ENCODE results near the gene CCDC92.
"Not testable (repeated sequence)": the region's sequence is repeated elsewhere in the genome, so short reads cannot be mapped to it uniquely, and the experiment has no call there.

Gene CCDC92

GRCh38 chr12:123935956-123936355 is 36.7 kb downstream of the CCDC92 start:
- DNase-seq: no peak

GRCh38 chr12:123934829-123935228 is 37.8 kb downstream of the CCDC92 start:
- DNase-seq: no peak

- DNase-seq: no peak
Measured at GRCh38 chr12:123934016-123934620, 38.5 kb downstream of the CCDC92 start.

DNA sequence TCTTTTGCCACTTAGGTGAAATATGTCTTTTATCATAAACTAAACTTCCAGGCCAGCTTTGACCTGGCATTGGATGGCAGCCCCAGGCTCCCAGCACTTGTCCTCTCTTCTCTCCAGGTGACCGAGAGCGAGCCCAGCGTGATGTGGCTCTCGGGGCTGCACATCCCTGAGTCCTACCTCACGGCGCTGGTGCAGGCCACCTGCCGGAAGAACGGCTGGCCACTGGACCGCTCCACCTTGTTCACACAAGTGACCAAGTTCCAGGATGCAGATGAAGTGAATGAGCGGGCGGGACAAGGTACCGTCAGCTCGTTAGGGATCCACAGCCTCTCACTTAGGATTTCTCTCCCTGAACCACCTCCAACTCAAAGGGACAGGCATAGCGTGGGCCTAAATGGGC is 39.4 kb downstream of the CCDC92 start:
- no peak for DNase-seq

GRCh38 chr12:123931686-123932321 is 40.8 kb downstream of the CCDC92 start:
- no peak for DNase-seq

GRCh38 chr12:123929946-123930583 is 42.6 kb downstream of the CCDC92 start:
- no peak for DNase-seq

DNA sequence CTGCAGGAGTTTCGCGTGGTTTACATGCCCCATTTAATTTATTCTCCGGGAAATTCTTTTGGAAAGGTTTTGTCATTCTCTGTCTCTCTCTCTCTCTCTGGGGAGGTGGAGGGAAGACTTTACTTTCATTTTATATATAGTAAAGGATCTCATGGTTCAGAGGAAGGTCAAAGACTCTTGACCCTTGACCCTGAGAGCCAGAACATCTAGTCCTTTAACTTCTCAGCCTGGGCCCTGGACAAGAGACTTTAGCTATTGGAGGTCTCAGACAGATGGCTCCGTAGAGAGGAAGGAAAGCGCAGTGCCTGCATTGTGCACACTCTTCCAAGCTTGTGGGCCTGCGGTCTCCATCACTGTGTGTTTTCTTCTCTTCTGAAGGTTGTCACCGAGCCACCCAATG is 43.7 kb downstream of the CCDC92 start:
- DNase-seq: no peak

GRCh38 chr12:123928274-123928865 is 44.3 kb downstream of the CCDC92 start:
- no peak for DNase-seq

GRCh38 chr12:123924539-123924938 is 48.1 kb downstream of the CCDC92 start:
- DNase-seq: no peak

DNA sequence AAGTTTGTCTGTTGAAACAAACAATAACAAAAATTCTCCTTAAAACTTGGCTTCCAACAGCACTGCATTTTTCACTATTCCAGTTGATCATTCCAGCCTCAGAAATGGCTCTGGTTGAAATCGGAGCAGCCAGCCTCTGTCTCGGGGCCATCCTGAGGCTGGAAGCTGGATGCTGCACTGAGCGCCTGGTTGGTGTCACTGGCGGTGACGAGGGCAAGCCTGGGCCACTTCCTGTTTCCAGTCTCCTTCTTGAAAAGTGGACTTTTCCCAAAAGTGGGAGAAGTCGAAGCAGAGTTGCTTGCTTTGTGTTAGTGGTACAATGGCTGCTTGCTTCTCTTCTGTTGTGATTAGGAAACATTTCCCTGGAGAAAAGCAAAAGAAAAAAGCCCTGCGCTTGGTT is 48.7 kb downstream of the CCDC92 start:
- no peak for DNase-seq

DNA sequence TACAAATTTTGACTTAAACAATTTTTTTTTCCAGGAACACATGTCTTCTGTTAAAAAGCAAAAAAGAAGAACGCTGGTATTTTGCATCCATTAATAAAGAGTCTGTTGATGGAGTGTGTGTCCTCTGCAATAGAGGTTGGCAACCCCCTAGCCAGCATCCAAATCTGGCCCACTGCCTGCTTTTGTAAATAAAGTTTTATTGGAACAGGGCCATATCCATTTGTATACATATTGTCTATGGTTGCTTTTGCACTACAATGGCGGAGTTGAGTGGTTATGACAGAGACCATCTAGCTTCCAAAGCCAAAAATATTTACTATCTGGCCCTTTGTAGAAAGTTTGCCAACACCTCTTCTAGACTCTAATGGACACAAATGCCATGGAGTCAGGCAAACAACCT is 49.6 kb downstream of the CCDC92 start:
- DNase-seq: no peak

- DNase-seq: no peak
Measured at GRCh38 chr12:123919980-123920360, 52.7 kb downstream of the CCDC92 start.

DNA sequence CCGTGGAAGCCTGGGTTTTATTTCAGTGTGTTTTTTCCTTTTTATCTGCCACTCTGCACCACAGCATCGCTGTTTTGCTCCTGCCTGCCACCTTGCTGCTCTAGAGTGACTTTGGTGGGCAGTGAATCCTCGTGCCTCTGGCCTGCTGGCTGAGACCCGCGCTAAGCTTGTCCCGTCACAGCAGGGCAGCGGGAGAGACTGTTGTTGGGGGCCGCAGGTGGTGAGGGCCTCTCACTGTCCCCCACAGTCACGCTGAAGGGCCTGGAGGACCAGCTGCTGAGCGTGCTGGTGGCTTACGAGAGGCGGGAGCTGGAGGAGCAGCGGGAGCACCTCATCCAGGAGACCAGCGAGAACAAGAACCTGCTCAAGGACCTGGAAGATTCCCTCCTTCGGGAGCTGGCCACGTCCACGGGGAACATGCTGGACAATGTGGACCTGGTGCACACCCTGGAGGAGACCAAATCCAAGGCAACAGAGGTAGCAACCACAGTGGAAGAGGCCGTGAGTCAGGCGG is 55.2 kb downstream of the CCDC92 start:
- no peak for DNase-seq

GRCh38 chr12:123916729-123917128 is 55.9 kb downstream of the CCDC92 start:
- DNase-seq: no peak

DNA sequence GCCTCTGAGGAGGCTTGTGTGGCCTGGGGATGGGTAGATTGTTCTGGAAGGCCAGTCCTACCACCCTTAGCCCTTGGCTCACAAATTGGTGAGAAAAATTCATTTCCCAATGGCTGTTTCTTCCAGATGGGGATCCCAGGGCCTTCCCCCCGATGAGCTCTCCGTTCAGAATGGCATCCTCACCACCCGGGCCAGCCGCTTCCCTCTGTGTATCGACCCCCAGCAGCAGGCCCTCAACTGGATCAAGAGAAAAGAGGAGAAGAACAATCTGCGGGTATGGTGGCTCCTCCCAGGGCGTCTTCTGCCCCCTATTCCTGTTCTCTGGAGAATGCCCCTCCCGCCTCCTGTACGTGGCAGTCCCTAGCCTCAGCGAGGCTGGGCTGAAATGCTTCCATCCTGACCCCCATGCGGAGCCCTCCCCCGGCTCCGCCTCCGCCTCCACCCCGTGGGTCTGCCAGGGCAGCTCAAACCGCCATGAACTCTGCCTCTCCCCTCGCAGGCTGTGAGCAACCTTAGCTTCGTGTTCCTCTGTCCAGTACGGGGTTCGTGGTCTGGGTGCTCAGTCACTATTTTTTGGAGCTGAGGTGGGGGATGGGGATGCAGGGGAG is 57.8 kb downstream of the CCDC92 start:
- no peak for DNase-seq

DNA sequence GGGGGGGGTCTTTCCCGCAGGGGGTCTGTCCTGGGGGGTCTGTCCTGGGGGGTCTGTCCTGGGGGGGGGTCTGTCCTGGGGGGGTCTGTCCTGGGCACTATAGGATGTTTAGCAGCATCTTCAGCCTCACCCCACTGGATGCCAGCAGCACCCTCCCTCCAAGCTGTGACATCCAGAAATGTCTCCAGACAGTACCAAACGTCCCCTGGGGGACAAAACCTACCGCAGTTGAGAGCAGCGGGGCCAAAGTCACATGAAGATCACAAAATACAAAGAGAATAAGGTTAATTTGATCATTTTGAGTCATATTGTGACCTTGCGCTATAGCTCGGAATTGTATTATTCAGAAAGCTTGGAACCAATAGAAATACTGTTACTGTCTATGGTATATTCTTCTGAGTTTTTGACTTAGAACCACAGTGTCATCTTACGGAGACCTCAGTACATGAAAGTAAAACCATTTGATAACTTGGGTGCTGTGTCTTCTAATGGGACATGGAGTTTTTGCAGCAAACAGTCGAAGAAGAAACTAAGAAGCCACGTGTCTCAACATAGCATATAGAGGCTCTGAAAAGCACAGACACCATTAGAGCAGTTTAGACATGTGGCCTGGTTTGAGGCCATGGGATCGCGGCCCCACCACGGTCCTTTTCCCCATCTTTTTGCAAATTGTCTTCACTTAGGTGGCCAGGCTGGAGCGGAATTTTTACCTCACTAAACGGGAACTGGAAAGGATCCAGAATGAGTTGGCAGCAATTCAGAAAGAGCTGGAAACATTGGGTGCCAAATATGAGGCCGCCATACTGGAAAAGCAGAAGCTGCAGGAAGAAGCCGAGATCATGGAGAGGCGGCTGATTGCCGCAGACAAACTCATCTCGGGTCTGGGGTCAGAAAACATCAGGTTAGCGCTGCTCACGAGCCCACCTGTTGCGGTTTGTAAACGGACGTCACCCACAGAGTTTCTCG is 59.9 kb downstream of the CCDC92 start:
- DNase-seq: no peak

GRCh38 chr12:123911672-123912409 is 60.8 kb downstream of the CCDC92 start:
- DNase-seq: not testable (repeated sequence)

GRCh38 chr12:123910761-123911193 is 61.9 kb downstream of the CCDC92 start:
- no peak for DNase-seq

DNA sequence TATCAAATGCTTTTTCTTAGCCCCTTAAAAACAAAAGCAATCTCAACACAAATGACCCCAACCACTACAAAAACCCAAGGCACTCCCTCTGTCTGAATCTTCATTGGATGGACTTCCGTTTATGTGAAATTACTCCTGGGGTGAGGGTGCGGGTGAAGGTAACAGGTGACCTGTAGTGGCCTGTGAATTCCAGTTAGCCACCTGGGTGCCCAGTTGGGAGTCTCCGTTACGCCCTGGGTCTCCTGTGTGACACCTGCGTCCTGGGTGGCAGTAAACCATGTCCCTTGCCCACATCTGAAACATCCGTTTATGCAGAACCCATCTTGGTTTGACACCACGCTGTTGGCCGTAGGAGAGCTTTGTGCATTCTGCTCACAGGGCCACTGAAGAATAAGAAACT is 62.6 kb downstream of the CCDC92 start:
- DNase-seq: no peak

DNA sequence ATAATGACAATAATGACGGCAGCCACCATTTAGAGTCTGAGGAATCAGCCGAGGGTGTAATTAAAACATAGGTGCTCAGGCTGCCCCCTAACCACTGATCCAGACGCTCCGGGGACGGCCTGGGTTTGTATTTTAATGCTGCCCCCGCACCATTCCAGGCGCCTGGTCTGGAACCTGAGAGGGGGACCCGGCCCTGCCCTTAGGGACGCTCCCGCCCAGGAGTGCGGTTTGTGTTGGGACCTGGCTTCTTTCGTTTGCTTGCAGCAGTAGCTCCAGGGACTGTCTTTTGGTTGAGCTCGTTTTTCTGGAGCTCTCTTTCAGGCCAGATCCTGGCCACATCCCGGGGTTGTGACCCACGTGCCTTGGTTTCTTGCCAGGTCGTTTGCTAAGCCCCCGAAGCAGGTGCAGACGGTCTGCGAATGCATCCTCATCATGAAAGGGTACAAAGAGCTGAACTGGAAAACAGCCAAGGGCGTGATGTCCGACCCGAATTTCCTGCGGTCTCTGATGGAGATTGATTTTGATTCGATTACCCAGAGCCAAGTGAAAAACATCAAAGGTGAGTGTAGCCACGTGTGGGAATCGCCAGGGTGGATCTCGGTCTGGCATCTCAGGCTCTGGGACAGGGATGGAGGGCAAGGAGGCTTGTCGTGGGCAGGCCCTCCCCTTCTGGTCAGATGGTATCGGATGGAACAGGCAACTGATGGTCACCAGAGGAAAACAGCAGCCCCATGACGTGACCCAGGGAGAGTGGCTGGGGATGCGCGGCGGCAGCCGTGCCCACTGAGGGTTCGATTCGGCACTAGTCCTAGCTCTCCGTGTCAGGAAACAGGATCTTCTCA is 63.5 kb downstream of the CCDC92 start:
- DNase-seq: no peak
